CD4-positive, alpha-beta T cell treated with Interferon alpha-2 for 1 hour (primary cell): ENCODE data around the gene EZH2.

Experiments
- DNase-seq, 2 donors: peaks; one replicate each; pipeline ENCODE4 v3.0.0-alpha.2; 2020 to 2022

The EZH2 gene

GRCh38 chr7:148852272-148852671 lies 31.8 kb downstream of the EZH2 start:
- no peak for DNase-seq

- no peak for DNase-seq
These were observed 33.5 kb downstream of the EZH2 start for GRCh38 chr7:148850564-148850963.

DNA sequence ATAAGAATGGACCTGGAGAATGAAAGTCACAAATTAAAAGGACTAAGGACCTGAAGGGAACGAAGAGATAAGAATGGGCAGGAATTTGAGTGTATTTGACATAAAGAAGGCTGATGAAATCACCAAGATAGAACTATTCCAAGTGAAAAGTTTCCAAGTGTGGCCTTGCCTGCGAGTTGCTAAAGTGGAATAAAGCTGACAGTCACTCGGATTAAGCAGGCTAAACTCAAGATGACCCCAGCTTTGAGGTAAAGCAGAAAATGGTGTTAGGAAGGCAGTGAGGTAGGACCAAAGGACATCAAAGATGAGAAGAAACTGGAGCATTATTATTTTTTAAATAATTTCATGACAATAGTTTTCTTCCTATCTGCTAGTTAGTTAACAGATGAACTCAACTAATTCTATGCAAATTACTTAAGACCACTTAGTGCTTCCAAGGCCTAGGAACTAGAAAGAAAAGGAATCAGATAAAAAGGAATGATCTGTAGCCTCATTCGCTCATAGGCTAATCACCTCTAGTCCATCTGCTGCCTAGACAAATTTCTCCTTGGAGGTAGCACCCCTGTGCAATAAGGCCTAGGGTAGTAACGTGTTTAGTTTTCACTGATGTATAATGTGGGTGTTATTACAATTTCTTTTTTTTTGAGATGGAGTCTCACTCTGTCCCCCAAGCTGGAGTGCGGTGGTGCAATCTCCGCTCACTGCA lies 34.5 kb downstream of the EZH2 start:
- DNase-seq, result no peak

DNA sequence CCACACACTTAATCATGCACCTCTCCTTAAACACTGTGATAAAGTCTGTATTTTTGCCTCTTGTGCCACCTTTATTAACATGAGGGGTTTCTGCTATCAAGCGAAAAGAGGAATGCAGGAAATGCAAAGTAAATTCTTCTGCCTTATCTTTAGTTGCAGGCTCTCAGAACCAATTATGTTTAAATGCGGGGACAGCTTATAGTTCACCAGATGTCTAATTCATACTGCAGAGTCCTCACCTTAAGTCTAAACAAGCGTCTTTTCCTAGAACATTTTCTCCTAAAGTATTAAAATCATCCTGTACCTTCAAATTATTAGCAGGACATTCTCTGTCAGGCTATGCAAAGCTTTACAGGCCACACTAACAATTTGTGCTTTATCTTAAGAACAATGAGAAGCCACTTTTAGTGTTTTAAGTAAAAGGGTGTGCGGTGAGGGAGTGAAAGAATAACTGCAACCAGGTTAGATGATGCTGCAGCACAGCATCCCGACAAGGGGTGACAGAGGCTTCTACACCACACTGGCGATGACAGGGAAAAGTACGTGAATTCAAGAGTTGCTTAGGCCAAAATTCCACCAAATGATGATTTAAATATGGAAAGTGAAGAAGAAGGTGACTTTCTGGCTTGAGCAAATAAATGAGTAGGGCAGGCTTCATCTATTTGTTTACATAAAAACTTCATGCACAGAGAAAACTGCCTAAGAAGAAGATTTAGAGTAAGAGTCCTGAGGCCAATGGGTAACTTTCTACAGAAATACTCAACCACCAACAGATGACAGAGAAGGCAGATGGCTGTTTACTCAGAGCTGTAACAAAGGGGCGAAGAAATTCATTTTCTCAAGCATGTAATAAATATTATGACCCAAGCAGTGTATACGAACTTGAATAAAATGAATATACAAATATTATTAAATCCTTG lies 36.0 kb downstream of the EZH2 start:
- DNase-seq, result no peak

DNA sequence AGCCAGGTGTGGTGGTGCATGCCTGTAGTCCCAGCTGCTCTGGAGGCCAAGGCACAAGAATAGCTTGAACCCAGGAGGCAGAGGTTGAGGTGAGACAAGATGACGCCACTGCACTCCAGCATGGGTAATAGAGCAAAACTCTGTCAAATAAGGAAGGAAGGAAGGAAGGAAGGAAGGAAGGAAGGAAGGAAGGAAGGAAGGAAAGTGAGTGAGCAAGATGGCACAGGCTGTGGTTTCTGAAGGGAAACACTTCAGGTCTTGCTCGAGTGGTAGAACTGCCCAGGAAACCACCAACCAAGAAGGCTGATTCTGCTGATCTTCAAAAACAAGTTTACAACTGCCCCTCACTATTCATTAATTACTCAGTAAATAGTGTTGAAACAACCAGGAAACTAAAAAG lies 45.2 kb downstream of the EZH2 start:
- peak; percentile 20 to 49 for DNase-seq

DNA sequence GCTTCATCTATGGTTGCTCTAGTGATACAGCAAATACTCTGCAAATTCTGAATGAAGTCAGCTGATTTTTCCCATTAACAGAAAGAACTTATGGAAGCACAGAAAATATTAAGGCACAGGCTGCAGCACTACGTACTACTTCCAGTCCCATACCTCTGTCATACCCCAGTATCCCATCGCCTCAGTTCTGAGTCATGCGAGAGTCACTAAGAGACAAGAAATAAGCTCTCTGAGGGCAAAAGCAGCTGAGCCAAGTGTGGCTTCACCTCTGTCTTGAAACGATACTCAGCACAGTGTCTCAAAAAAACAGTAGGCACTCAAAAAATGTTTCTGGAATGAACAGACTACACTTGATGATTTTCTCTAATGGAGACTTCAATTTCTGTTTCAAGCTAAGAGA lies 48.2 kb downstream of the EZH2 start:
- no peak for DNase-seq

DNA sequence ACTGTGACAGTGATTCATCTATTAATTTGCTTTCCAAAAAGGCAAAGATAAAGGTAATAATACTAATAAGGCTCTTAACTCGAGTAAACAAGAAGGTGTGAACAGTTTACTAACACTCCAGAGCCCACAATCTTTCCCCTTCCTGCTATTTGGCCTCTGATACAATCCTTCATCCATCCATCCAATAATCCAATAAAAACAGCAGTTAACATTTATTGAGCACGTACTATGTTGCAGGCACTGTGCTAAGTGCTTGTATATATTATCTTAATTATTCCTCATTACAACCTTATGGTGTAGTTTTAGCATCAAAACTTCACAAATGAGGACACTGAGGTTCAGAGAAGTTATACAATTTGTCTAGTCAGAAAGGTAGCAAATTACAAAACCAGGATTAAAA lies 49.5 kb downstream of the EZH2 start:
- DNase-seq, result no peak

DNA sequence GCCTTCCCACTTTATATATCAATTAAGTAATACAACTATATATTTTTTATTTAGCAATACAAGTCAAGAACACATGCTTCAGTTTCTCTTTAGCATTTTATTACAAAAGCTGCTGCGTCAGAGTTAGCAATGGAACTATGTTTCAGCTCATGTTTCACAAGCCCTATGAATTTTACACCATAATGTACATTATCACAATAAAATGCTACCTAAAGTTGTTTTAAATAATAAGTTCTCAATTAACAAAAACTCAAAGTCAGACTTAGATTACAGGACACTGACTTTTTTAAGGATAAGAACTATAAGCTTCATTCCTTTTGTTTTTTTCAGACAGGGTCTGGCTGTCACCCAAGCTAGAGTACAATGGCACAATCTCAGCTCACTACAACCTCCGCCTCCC lies 52.3 kb downstream of the EZH2 start:
- no peak for DNase-seq

GRCh38 chr7:148830897-148831692 lies 53.0 kb downstream of the EZH2 start:
- no peak for DNase-seq

DNA sequence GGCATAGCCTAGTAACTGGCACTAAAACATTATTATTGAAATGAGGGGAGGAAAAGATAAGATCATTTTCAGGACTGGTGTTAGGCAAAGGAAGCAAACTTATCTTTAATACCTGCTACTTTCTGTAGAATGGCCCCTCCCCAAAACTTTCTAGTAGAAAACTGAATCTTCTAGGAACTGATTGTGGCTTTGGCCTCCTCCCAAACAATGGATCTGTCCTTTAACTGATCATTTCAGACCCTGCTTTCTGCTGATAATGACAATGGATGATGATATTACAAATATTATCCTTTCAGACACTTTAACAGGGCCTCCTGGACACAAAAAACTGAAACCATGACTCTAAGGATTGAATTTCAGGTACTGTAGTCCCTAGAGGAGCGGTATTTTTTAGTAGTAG lies 55.1 kb downstream of the EZH2 start:
- no peak for DNase-seq

DNA sequence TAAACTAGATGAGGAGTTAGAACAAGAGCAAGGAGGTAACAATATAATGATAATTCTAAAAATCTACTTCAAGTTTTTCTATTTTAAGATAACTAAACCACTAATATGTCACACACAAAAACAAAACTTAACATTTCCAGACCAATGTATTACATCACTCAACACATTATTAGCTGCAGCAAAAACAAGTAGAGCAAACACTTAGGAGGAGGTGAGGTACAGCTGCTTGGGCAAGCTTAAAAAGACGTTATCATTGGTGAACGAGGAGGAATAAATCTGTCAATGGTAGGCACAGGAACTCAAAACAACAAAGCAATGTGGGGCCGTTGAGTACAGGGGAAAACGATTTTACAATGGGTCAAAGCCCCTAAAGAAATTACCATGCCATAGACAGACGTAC lies 58.8 kb downstream of the EZH2 start:
- no peak for DNase-seq

DNA sequence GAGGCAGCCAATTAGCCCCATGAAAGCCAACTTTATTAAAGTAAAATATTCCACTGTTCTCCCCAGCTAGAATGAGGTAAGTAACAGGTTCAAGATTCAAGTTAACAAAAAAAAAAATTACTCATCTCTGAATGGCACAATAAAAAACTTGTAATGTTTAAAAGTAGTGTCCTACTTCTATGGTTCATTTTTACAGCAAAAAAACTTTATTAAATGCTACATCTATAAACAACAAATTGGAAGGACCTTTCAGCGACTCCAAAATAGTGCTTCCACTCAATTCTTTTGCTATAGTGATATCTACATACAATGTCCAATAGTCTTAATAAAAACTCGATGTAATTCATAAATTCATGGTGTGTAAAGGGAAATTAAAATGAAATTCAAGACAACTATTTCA lies 59.2 kb downstream of the EZH2 start:
- DNase-seq, result no peak

GRCh38 chr7:148821422-148821821 lies 62.7 kb downstream of the EZH2 start:
- DNase-seq, result no peak

DNA sequence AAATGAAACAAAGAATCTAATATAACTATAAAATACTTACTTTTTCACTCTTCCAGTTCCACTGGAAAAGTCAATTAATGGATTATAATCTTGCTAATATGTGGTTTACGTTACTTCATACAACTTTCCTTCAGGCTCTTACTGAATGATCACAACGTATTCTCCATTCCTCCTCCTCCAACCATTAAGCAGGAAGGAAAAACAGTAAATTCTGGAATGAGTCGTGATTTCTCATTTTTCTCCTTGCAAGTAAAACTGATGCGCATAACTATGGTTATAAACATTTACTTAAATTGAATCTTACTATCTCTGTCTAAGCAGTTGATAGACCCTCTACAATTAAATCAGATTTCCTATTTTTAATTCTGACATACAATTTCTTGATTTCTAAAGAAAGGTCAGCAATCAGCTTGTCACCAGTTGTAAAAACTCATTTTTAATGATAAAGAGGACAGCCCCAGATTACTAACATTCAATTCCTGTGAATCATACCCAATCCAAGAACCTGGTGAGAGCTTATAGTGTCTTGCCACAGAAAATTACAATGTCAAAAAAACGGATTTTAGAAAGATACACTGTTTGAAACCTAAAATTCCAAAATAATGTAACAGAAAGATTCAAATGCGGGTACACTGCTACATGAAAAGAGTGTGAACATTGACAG lies 64.3 kb downstream of the EZH2 start:
- no peak for DNase-seq

DNA sequence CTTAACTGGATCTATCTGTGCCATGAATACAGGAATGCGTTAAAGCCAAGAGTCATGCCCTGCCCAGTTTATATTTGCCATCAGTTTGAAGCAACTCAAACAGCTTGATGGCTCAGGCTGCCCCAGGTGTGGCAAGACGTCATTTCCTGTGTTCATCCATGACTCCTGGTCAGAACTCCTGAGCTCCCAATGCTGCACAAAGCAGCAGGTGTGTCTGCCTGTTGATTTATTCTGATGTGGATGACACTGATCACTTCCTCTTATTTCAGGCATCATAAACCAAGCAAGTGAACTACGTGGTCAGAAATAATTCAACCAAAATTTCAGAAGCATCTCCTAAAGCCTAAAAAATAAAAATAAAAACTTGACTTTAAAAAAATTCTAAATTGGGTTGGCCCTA lies 68.5 kb downstream of the EZH2 start:
- no peak for DNase-seq

DNA sequence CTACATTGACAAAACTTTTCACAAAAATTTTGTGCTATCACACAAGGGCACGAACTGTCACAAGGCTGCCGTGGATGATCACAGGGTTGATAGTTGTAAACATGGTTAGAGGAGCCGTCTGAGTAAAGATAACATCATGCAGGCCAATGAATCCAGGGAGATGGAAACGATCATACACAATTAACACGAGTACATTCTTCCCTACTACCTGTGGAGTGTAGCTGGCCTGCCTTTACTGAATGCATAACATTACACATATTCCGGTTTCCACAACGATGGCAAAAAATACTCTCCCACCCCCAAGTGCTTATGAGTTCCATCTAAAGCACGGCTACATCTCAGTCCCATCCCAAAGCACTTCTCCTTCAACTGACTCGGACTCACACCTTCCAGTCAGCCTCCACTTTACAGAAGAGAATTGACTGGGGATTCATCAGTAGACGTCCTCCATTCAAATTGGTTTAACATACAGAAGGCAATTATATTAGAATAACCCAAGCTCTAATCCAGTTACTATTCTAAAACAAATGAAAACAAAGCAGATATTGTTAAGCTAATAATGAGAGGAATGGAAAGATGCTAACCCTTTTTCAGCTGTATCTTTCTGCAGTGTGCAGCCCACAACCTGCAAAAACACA lies 69.0 kb downstream of the EZH2 start:
- DNase-seq, result no peak

GRCh38 chr7:148813890-148814289 lies 70.2 kb downstream of the EZH2 start:
- DNase-seq, result no peak

- DNase-seq, result no peak
These were observed 72.2 kb downstream of the EZH2 start for GRCh38 chr7:148811892-148812291.

- no peak for DNase-seq
These were observed 74.2 kb downstream of the EZH2 start for GRCh38 chr7:148809856-148810255.

GRCh38 chr7:148807436-148807835 lies 76.7 kb downstream of the EZH2 start:
- DNase-seq, result no peak

DNA sequence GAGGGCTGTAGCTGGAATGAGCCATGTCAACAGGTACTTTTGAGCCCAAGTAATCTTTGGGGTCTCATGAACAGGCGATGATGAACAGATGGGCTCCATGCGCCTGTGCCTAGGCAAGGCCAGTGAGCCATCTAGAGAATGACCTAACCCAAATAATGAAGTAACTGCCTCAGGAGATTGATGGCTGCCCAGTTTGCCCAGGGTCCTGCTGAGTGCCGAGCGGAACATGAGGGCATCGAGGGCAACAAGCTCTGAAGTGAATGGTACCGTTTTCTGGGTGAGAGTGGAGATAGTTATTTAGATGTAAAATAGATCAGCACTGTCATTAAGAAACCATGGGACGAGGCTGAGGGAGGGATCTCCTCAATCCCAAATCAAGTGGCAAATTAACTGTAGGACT lies 77.9 kb downstream of the EZH2 start:
- DNase-seq, result no peak
